ENCODE data around the gene MOB1A.

Gene MOB1A

GRCh38 chr2:74177696-74178095 lies 983 bp downstream of the MOB1A start:
- no peaks in the 10 kb centered on the region for H3K27me3 ChIP-seq (ENCODE audit: insufficient read depth, low read depth, severe bottlenecking)
- TF ChIP-seq CTCF (IDR thresholded peaks at IDR 0.05; ENCODE audit: low read depth, low read length): no peak
- DNase-seq: no peak
- H3K27ac ChIP-seq: peak overlapping the region; percentile 99
- peak overlapping the region; percentile 97 for H3K4me3 ChIP-seq (ENCODE audit: low read depth, low read length)
- peaks cover 4% of the 10 kb centered on the region for H3K9me3 ChIP-seq (ENCODE audit: severe bottlenecking)
- peaks cover 27% of the 10 kb centered on the region for H3K36me3 ChIP-seq

GRCh38 chr2:74174909-74175308 lies 3.8 kb downstream of the MOB1A start:
- Histone ChIP-seq H3K4me3 (ENCODE audit: low read depth, low read length) (no peak overlapping the region), H3K27ac (no peak overlapping the region), H3K36me3 (peaks cover 54% of the 10 kb centered on the region), H3K9me3 (ENCODE audit: severe bottlenecking) (peaks cover 4% of the 10 kb centered on the region), H3K27me3 (ENCODE audit: insufficient read depth, low read depth, severe bottlenecking) (no peaks in the 10 kb centered on the region)
- DNase-seq: no peak
- no peak for TF ChIP-seq CTCF (IDR thresholded peaks at IDR 0.05; ENCODE audit: low read depth, low read length)

- H3K36me3 ChIP-seq: peaks cover 88% of the 10 kb centered on the region
Measured at GRCh38 chr2:74168739-74169138, 9.9 kb downstream of the MOB1A start.

GRCh38 chr2:74164761-74165160 lies 13.9 kb downstream of the MOB1A start:
- Histone ChIP-seq H3K36me3 (peaks cover 93% of the 10 kb centered on the region), H3K4me3 (ENCODE audit: low read depth, low read length) (no peak overlapping the region), H3K27me3 (ENCODE audit: insufficient read depth, low read depth, severe bottlenecking) (no peaks in the 10 kb centered on the region), H3K9me3 (ENCODE audit: severe bottlenecking) (no peaks in the 10 kb centered on the region), H3K27ac (no peak overlapping the region)
- TF ChIP-seq CTCF (IDR thresholded peaks at IDR 0.05; ENCODE audit: low read depth, low read length): no peak
- DNase-seq: no peak

More at GRCh38 chr2:74168739-74169138, 9.9 kb downstream of the MOB1A start:
- Histone ChIP-seq H3K9me3 (ENCODE audit: severe bottlenecking) (no peaks in the 10 kb centered on the region), H3K27me3 (ENCODE audit: insufficient read depth, low read depth, severe bottlenecking) (no peaks in the 10 kb centered on the region), H3K4me3 (ENCODE audit: low read depth, low read length) (no peak overlapping the region), H3K27ac (no peak overlapping the region)
- no peak for DNase-seq
- TF ChIP-seq CTCF (IDR thresholded peaks at IDR 0.05; ENCODE audit: low read depth, low read length): no peak

GRCh38 chr2:74162951-74163350 lies 15.7 kb downstream of the MOB1A start:
- no peak overlapping the region for H3K27ac ChIP-seq
- no peaks in the 10 kb centered on the region for H3K27me3 ChIP-seq (ENCODE audit: insufficient read depth, low read depth, severe bottlenecking)
- H3K9me3 ChIP-seq (ENCODE audit: severe bottlenecking): no peaks in the 10 kb centered on the region
- TF ChIP-seq CTCF (IDR thresholded peaks at IDR 0.05; ENCODE audit: low read depth, low read length): no peak
- no peak for DNase-seq
- H3K4me3 ChIP-seq (ENCODE audit: low read depth, low read length): no peak overlapping the region
- H3K36me3 ChIP-seq: peaks cover 93% of the 10 kb centered on the region

GRCh38 chr2:74155830-74156229 lies 22.8 kb downstream of the MOB1A start:
- Histone ChIP-seq H3K4me3 (ENCODE audit: low read depth, low read length) (no peak overlapping the region), H3K27ac (no peak overlapping the region), H3K9me3 (ENCODE audit: severe bottlenecking) (no peaks in the 10 kb centered on the region), H3K27me3 (ENCODE audit: insufficient read depth, low read depth, severe bottlenecking) (no peaks in the 10 kb centered on the region), H3K36me3 (peaks cover 85% of the 10 kb centered on the region)
- no peak for TF ChIP-seq CTCF (IDR thresholded peaks at IDR 0.05; ENCODE audit: low read depth, low read length)
- DNase-seq: no peak

All from WERI-Rb-1 (cell line).